K562 (cell line): ENCODE data around the gene P2RY13. TPM values are rescaled to one million over a fixed set of nuclear protein-coding genes. Genes with fewer than 3 reads are reported as not detected.

Source experiments
- ATAC-seq: fragments of 200-7000 bp; cut with Tn5 transposase; 3 replicates; pipeline ENCODE4 v1.9.1; 2020; ENCODE audit warnings: moderate library complexity
- BruUV-seq: library from RNA; stranded (reverse); fragments of 400-500 nt; replicated peaks from 2 replicates; lab custom pipeline; 2021; lab: Mats Ljungman, UMichigan
- CTCF ChIA-PET: fragments of 300-600 bp; formaldehyde crosslinking; extraction: SDS; loops from one replicate; lab custom pipeline; 2021; ENCODE audit warnings: low intra/inter-chr PET ratio; lab: Yijun Ruan, JAX
- POLR2A ChIA-PET: fragments of 300-600, 350-650 bp; sonication (Branson Sonifier 250); formaldehyde crosslinking; extraction: SDS; loops from one replicate; lab custom pipeline; 2021; ENCODE audit warnings: antibody characterized with exemption, inconsistent platforms; lab: Yijun Ruan, JAX
- DNase-seq, 4 experiments: peaks; one replicate each; pipeline versions ENCODE4 v3.0.0 to v3.0.0-alpha.2; 2011 to 2018; ENCODE audit warnings: low spot score in 3 of 4, mixed read lengths in 3 of 4; ENCODE audit errors: extremely low read depth in 1 of 4
- FAIRE-seq: peaks from 2 replicates; lab custom pipeline; 2011; peaks lifted over from hg19 to GRCh38; lab: Jason Lieb, UNC
- H2AFZ ChIP-seq: 2 replicates; pipeline ENCODE4 v1.6.0; 2011; ENCODE audit warnings: low read depth, low read length, control low read depth, inconsistent platforms
- H3K27ac ChIP-seq: fragments of 200-600 bp; 3 replicates; pipeline ENCODE4 v1.8.0; 2011; ENCODE audit warnings: low read depth, mild to moderate bottlenecking, control low read depth, inconsistent platforms, low read length, moderate library complexity, mixed read lengths; ENCODE audit errors: extremely low read depth
- H3K27me3 ChIP-seq, 2 experiments: fragments of 300-600 bp in 1 of 2; 2 replicates in 1 of 2; 3 replicates in 1 of 2; pipeline versions ENCODE4 v1.6.0 to v1.8.0; 2011; ENCODE audit warnings: inconsistent platforms in 2 of 2, low read length in 2 of 2, mild to moderate bottlenecking in 1 of 2, mixed read lengths in 1 of 2, moderate library complexity in 1 of 2; ENCODE audit not compliant: control insufficient read depth in 2 of 2, insufficient read depth in 2 of 2
- H3K36me3 ChIP-seq: fragments of 300-600 bp; 3 replicates; pipeline ENCODE4 v1.8.0; 2011; ENCODE audit warnings: mild to moderate bottlenecking, low read length, inconsistent platforms; ENCODE audit not compliant: control insufficient read depth, insufficient read depth
- H3K4me1 ChIP-seq, 2 experiments: fragments of 200-600 bp in 1 of 2; replicated peaks in 1 of 2; 2 replicates in 1 of 2; 3 replicates in 1 of 2; pipeline versions ENCODE4 v1.5.1 to v1.8.0; 2011; ENCODE audit warnings: inconsistent platforms in 2 of 2, low read length in 2 of 2, mild to moderate bottlenecking in 1 of 2, mixed read lengths in 1 of 2, moderate library complexity in 1 of 2; ENCODE audit not compliant: control insufficient read depth in 2 of 2, insufficient read depth in 2 of 2
- H3K4me2 ChIP-seq: 2 replicates; pipeline ENCODE4 v1.6.1; 2011; ENCODE audit warnings: low read length, control low read depth, inconsistent platforms, mixed read lengths; ENCODE audit not compliant: insufficient read depth
- H3K4me3 ChIP-seq: fragments of 200-600 bp; sonication (generic), shearing (Covaris generic); 2 replicates; pipeline ENCODE4 v1.5.1; 2016; ENCODE audit warnings: control low read depth, inconsistent platforms
- H3K79me2 ChIP-seq: fragments of 200-600 bp; 3 replicates; pipeline ENCODE4 v1.8.0; 2011; ENCODE audit warnings: low read length, inconsistent platforms; ENCODE audit not compliant: control insufficient read depth, insufficient read depth
- H3K9ac ChIP-seq, 2 experiments: 2 replicates each; pipeline versions ENCODE4 v1.6.0 to v1.6.1; 2011; ENCODE audit warnings: low read depth in 2 of 2, low read length in 2 of 2, control low read depth in 1 of 2, inconsistent platforms in 1 of 2, mild to moderate bottlenecking in 1 of 2, mixed read lengths in 1 of 2; ENCODE audit not compliant: insufficient read depth in 1 of 2
- H3K9me1 ChIP-seq: one replicate; pipeline ENCODE4 v1.6.0; 2011; ENCODE audit warnings: inconsistent platforms, mild to moderate bottlenecking, low read length, moderate library complexity; ENCODE audit not compliant: control insufficient read depth, insufficient read depth
- H3K9me3 ChIP-seq: replicated peaks from 2 replicates; pipeline ENCODE4 v1.5.1; 2011; ENCODE audit warnings: low read depth, low read length, inconsistent platforms; ENCODE audit not compliant: control insufficient read depth, insufficient read depth
- H4K20me1 ChIP-seq: replicated peaks from 2 replicates; pipeline ENCODE4 v1.6.1; 2011; ENCODE audit warnings: low read length, inconsistent platforms, mixed read lengths; ENCODE audit not compliant: control insufficient read depth, insufficient read depth
- ASH1L ChIP-seq: fragments of 450-650 bp; IDR thresholded peaks from 2 replicates; pipeline ENCODE4 v1.6.1; 2018; ENCODE audit warnings: borderline replicate concordance, mild to moderate bottlenecking, low read depth; ENCODE audit not compliant: partially characterized antibody
- ATF1 ChIP-seq, 2 experiments: fragments of 450-650 bp in 1 of 2; IDR thresholded peaks; 2 replicates each; pipeline ENCODE4 v1.6.1; 2016; ENCODE audit warnings: missing compliant biosample characterization in 1 of 2, missing genetic modification characterization in 1 of 2
- BRF2 ChIP-seq: IDR thresholded peaks from 3 replicates; pipeline ENCODE4 v1.6.1; 2011; ENCODE audit warnings: borderline replicate concordance, mild to moderate bottlenecking; ENCODE audit not compliant: insufficient read length, insufficient read depth
- GATA2 ChIP-seq: sonication (generic); formaldehyde crosslinking; IDR thresholded peaks from 2 replicates; pipeline ENCODE4 v1.4.0; 2020; ENCODE audit warnings: mild to moderate bottlenecking, missing genetic modification reagents
- POU5F1 ChIP-seq: fragments of 150-350 bp; IDR thresholded peaks from 2 replicates; pipeline ENCODE4 v1.6.1; 2014; ENCODE audit warnings: borderline replicate concordance, low read length, low read depth, mild to moderate bottlenecking; ENCODE audit not compliant: partially characterized antibody
- RBBP5 ChIP-seq: fragments of 200-600 bp; sonication (generic); IDR thresholded peaks from 2 replicates; pipeline ENCODE4 v1.6.1; 2012; ENCODE audit warnings: borderline replicate concordance, mild to moderate bottlenecking, low read length, control low read depth, inconsistent platforms; ENCODE audit not compliant: insufficient read depth, poor library complexity, severe bottlenecking
- SPI1 ChIP-seq: IDR thresholded peaks from 2 replicates; pipeline ENCODE4 v1.6.1; 2011; ENCODE audit warnings: low read depth, low read length, control low read depth, borderline replicate concordance
- TCF3 ChIP-seq: sonication (generic); formaldehyde crosslinking; IDR thresholded peaks from 2 replicates; pipeline ENCODE4 v1.4.0; 2020; ENCODE audit warnings: mild to moderate bottlenecking, missing genetic modification reagents
- TEAD1 ChIP-seq, 2 experiments: fragments of 450-650 bp in 1 of 2; sonication (generic) in 1 of 2; formaldehyde crosslinking; IDR thresholded peaks; 2 replicates each; pipeline versions ENCODE4 v1.4.0 to v1.8.0; 2020 to 2022; ENCODE audit warnings: mild to moderate bottlenecking in 2 of 2, missing genetic modification reagents in 1 of 2
- ZNF232 ChIP-seq: sonication (generic); formaldehyde crosslinking; IDR thresholded peaks from 2 replicates; pipeline ENCODE4 v1.8.0; 2022; ENCODE audit warnings: mild to moderate bottlenecking, missing genetic modification reagents
- ZNF347 ChIP-seq: fragments of 450-650 bp; formaldehyde crosslinking; IDR thresholded peaks from 2 replicates; pipeline ENCODE4 v1.4.0; 2020; ENCODE audit warnings: low read depth, mild to moderate bottlenecking, moderate library complexity
- WGBS: fragments of 100-300 bp; shearing (Covaris generic); methylation state at CpG from one replicate; pipeline ENCODE4 v1.1.6; 2016; ENCODE audit warnings: low coverage, mixed read lengths; ENCODE audit not compliant: insufficient coverage; ENCODE audit errors: missing lambda C conversion rate; 5-methylcytosine and 5-hydroxymethylcytosine counted together
- in situ Hi-C: fragments of 300-500 bp; cut with MboI; formaldehyde crosslinking; loops from 4 replicates; pipeline ENCODE4 v1.15.0; 2018; ENCODE audit warnings: inconsistent platforms, mixed read lengths
- intact Hi-C: fragments of 100-400 bp; cut with micrococcal nuclease; formaldehyde crosslinking; loops from 2 replicates; pipeline ENCODE4 v1.14.2; 2022
- polyA plus RNA-seq, 8 experiments: library from polyadenylated mRNA; depleted of rRNA in 4 of 8; stranded (reverse) in 5 of 8; unstranded in 3 of 8; fragments of >200 nt; fragmentation: Nextera tagmentation in 2 of 8; fragmentation: Illumina TruSeq in 1 of 8; extraction: Ambion mirVana in 2 of 8; extraction: Trizol in 1 of 8; gene quantifications; 2 replicates each; pipeline versions ENCODE4 v1.2.1 to v1.2.3, GENCODE V29; 2011 to 2014; ENCODE audit warnings: inconsistent platforms in 1 of 8, missing spikeins in 1 of 8
- total RNA-seq, 7 experiments: library from RNA; depleted of rRNA in 6 of 7; stranded (reverse); fragments of >200 nt in 6 of 7; fragmentation: Illumina TruSeq in 2 of 7; extraction: Trizol in 2 of 7; gene quantifications; 2 replicates each; pipeline versions ENCODE4 v1.2.1 to v1.2.3, GENCODE V29; 2011 to 2021; ENCODE audit warnings: low replicate concordance in 1 of 7

P2RY13 gene
- total and polyA plus RNA-seq, 9 of the 15 experiments (the other 6 are each of a cell fraction or from before 2014, with no cell fraction given): not detected

- intact Hi-C loops: no loop called here
- no peaks in the 10 kb centered on the region for H3K79me2 ChIP-seq
These were observed 23.6 kb downstream of the P2RY13 start for GRCh38 chr3:151305775-151306151.

More at GRCh38 chr3:151305775-151306151, 23.6 kb downstream of the P2RY13 start:
- Histone ChIP-seq H3K4me1 (no peaks in the 10 kb centered on the region), H3K9ac (no peak overlapping the region), H2AFZ (no peak overlapping the region), H3K4me2 (no peak overlapping the region), H3K4me3 (no peak overlapping the region), H3K36me3 (no peaks in the 10 kb centered on the region), H3K9me3 (no peaks in the 10 kb centered on the region), H3K27me3 (peaks cover 0 to 9% of the 10 kb centered on the region in 2 experiments; a peak in 2 of 5 replicates), H3K27ac (no peak overlapping the region), H3K9me1 (peaks cover 3% of the 10 kb centered on the region), H4K20me1 (no peaks in the 10 kb centered on the region)
- 3% methylated on average over 4 of the region's 4 CpGs for WGBS
- DNase-seq: no peak
- no peak for FAIRE-seq
- ATAC-seq: no peak
- ChIA-PET POLR2A (no interaction called here), CTCF (no interaction called here)
- in situ Hi-C loops: no loop called here
- no peak for TF ChIP-seq TEAD1 (CRISPR knock-in tag; IDR thresholded peaks at IDR 0.05)
- TF ChIP-seq ATF1 (CRISPR knock-in tag; IDR thresholded peaks at IDR 0.05): no peak
- no peak for TF ChIP-seq ATF1 (tag; IDR thresholded peaks at IDR 0.05)
- TF ChIP-seq BRF2: no peak
- no peak for TF ChIP-seq RBBP5
- no peak for TF ChIP-seq POU5F1
- no peak for TF ChIP-seq ZNF232 (CRISPR knock-in tag)
- TF ChIP-seq TCF3: no peak
- TF ChIP-seq GATA2 (CRISPR knock-in tag): no peak
- TF ChIP-seq ZNF347 (CRISPR knock-in tag): no peak
- no peak for TF ChIP-seq SPI1
- no peak for TF ChIP-seq ASH1L
- no TSS peak for BruUV-seq
